Testis (tissue), 3 donors: ENCODE data around the gene N4BP2L1. TPM values are rescaled to one million over a fixed set of nuclear protein-coding genes. Genes with fewer than 3 reads are reported as not detected.
"Not testable (repeated sequence)": the region's sequence is repeated elsewhere in the genome, so short reads cannot be mapped to it uniquely, and the experiment has no call there.

ENCODE experiments used
- DNase-seq: peaks from one replicate; pipeline ENCODE4 v3.0.0-alpha.2; 2019
- H3K27ac ChIP-seq, 2 donors: fragments of 200-600 bp; sonication (generic); one replicate each; pipeline ENCODE4 v1.5.1; 2019
- H3K27me3 ChIP-seq: fragments of 200-600 bp; sonication (generic); one replicate; pipeline ENCODE4 v1.5.1; 2019
- H3K36me3 ChIP-seq: fragments of 200-600 bp; sonication (generic); one replicate; pipeline ENCODE4 v1.5.1; 2017; ENCODE audit warnings: low read depth; ENCODE audit errors: missing control alignments
- H3K4me1 ChIP-seq: fragments of 200-600 bp; sonication (generic); one replicate; pipeline ENCODE4 v1.5.1; 2019
- H3K4me3 ChIP-seq, 2 donors: fragments of 200-600 bp; sonication (generic); one replicate each; pipeline ENCODE4 v1.5.1; 2017 to 2019
- H3K9me3 ChIP-seq: fragments of 200-600 bp; sonication (generic); one replicate; pipeline ENCODE4 v1.5.1; 2017
- POLR2A ChIP-seq: fragments of 450-650 bp; IDR thresholded peaks from one replicate; pipeline ENCODE4 v1.6.1; 2017; ENCODE audit warnings: antibody characterized with exemption, mild to moderate bottlenecking, moderate library complexity
- WGBS, 2 donors: methylation state at CpG; one replicate each; pipeline ENCODE4 v1.1.5; 2018; 5-methylcytosine and 5-hydroxymethylcytosine counted together
- intact Hi-C: fragments of 100-400 bp; cut with DNase I; formaldehyde crosslinking; loops from one replicate; pipeline ENCODE4 v1.15.1; 2023; ENCODE audit warnings: low total_unique reads
- polyA plus RNA-seq: library from polyadenylated mRNA; stranded (reverse); fragments of 350-450 nt; fragmentation: Illumina TruSeq; extraction: RNeasy Lipid Tissue Mini Kit (QIAGEN cat#74804); gene quantifications from one replicate; pipeline ENCODE4 v1.2.3, GENCODE V29; 2014; ENCODE audit warnings: low read depth, low replicate concordance; ENCODE audit not compliant: insufficient read depth
- total RNA-seq, 2 donors: library from RNA; depleted of rRNA; stranded (reverse); fragments of >200 nt; gene quantifications; one replicate each; pipeline ENCODE4 v1.2.3, GENCODE V29; 2016
- TF ChIP-seq, protein P1 (sequence below), 3 experiments: fragments of 450-650 bp in 2 of 3; fragments of 200-600 bp in 1 of 3; sonication (generic) in 1 of 3; IDR thresholded peaks; one replicate each; pipeline ENCODE4 v1.5.1; 2016 to 2019; ENCODE audit warnings: antibody characterized with exemption in 3 of 3, mild to moderate bottlenecking in 2 of 3, moderate library complexity in 1 of 3

The N4BP2L1 gene
- total and polyA plus RNA-seq, 3 donors from 2014 or later: 8.3 to 13.6 (median 12.8) TPM

- no peaks in the 10 kb centered on the region for H3K4me1 ChIP-seq
- TF ChIP-seq, protein P1, sequence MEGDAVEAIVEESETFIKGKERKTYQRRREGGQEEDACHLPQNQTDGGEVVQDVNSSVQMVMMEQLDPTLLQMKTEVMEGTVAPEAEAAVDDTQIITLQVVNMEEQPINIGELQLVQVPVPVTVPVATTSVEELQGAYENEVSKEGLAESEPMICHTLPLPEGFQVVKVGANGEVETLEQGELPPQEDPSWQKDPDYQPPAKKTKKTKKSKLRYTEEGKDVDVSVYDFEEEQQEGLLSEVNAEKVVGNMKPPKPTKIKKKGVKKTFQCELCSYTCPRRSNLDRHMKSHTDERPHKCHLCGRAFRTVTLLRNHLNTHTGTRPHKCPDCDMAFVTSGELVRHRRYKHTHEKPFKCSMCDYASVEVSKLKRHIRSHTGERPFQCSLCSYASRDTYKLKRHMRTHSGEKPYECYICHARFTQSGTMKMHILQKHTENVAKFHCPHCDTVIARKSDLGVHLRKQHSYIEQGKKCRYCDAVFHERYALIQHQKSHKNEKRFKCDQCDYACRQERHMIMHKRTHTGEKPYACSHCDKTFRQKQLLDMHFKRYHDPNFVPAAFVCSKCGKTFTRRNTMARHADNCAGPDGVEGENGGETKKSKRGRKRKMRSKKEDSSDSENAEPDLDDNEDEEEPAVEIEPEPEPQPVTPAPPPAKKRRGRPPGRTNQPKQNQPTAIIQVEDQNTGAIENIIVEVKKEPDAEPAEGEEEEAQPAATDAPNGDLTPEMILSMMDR (IDR thresholded peaks at IDR 0.05): peak; percentile 27 to 38 (median 36)
- no peak for TF ChIP-seq POLR2A
- no peaks in the 10 kb centered on the region for H3K9me3 ChIP-seq
- intact Hi-C loops: loop anchor here (10.0 kb wide), 1 partner anchor 153 kb away; the partner anchor contains the start of gene N4BP2L2
- H3K27ac ChIP-seq: no peak overlapping the region
- WGBS, 2 donors: 76 to 78% methylated on average over 3 of the region's 3 CpGs
- H3K27me3 ChIP-seq: no peaks in the 10 kb centered on the region
- H3K4me3 ChIP-seq: no peak overlapping the region
- no peaks in the 10 kb centered on the region for H3K36me3 ChIP-seq
- peak; percentile 58 for DNase-seq
Observed at GRCh38 chr13:32381539-32381938, 46.4 kb downstream of the N4BP2L1 start.

- Histone ChIP-seq H3K4me3 (no peak overlapping the region), H3K4me1 (no peaks in the 10 kb centered on the region), H3K9me3 (no peaks in the 10 kb centered on the region), H3K27ac (no peak overlapping the region), H3K27me3 (no peaks in the 10 kb centered on the region), H3K36me3 (no peaks in the 10 kb centered on the region)
- no peak for DNase-seq
- WGBS, 2 donors: 92 to 96% methylated on average over 1 of the region's 1 CpG
- TF ChIP-seq, protein P1 (IDR thresholded peaks at IDR 0.05): no peak
- TF ChIP-seq POLR2A: no peak
- intact Hi-C loops: no loop called here
Observed at GRCh38 chr13:32378012-32378411, 49.9 kb downstream of the N4BP2L1 start.

- 87 to 91% methylated on average over 13 of the region's 13 CpGs for WGBS, 2 donors
- intact Hi-C loops: no loop called here
- H3K27ac ChIP-seq: no peak overlapping the region
- no peaks in the 10 kb centered on the region for H3K27me3 ChIP-seq
- DNase-seq: no peak
- H3K4me1 ChIP-seq: no peaks in the 10 kb centered on the region
- no peaks in the 10 kb centered on the region for H3K36me3 ChIP-seq
- H3K9me3 ChIP-seq: no peaks in the 10 kb centered on the region
- H3K4me3 ChIP-seq: no peak overlapping the region
- TF ChIP-seq, protein P1 (IDR thresholded peaks at IDR 0.05): no peak
- TF ChIP-seq POLR2A: no peak
Observed at GRCh38 chr13:32376642-32377415, 51.1 kb downstream of the N4BP2L1 start.

DNA sequence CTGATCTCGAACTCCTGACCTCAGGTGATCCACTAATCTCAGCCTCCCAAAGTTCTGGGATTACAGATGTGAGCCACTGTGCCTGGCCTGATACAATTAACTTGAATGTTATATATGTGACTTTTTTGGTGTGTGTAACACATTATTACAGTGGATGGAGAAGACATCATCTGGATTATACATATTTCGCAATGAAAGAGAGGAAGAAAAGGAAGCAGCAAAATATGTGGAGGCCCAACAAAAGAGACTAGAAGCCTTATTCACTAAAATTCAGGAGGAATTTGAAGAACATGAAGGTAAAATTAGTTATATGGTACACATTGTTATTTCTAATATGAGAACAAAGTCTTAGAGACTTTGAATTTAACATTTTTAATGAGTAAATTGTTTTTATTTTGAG, 57.1 kb downstream of the N4BP2L1 start:
- no peak for DNase-seq
- Histone ChIP-seq H3K36me3 (no peaks in the 10 kb centered on the region), H3K9me3 (no peaks in the 10 kb centered on the region), H3K4me3 (no peak overlapping the region), H3K4me1 (no peaks in the 10 kb centered on the region), H3K27ac (no peak overlapping the region), H3K27me3 (no peaks in the 10 kb centered on the region)
- intact Hi-C loops: no loop called here
- 95 to 98% methylated on average over 2 of the region's 2 CpGs for WGBS, 2 donors
- TF ChIP-seq, protein P1 (IDR thresholded peaks at IDR 0.05): no peak
- no peak for TF ChIP-seq POLR2A

- TF ChIP-seq, protein P1 (IDR thresholded peaks at IDR 0.05): no peak
- no peak for TF ChIP-seq POLR2A
- H3K27ac ChIP-seq: no peak overlapping the region
- H3K27me3 ChIP-seq: no peaks in the 10 kb centered on the region
- 91 to 96% methylated on average over 2 of the region's 2 CpGs for WGBS, 2 donors
- no peaks in the 10 kb centered on the region for H3K9me3 ChIP-seq
- no peaks in the 10 kb centered on the region for H3K36me3 ChIP-seq
- no peak overlapping the region for H3K4me3 ChIP-seq
- no peak for DNase-seq
- intact Hi-C loops: no loop called here
- no peaks in the 10 kb centered on the region for H3K4me1 ChIP-seq
Observed at GRCh38 chr13:32362574-32362973, 65.4 kb downstream of the N4BP2L1 start.

DNA sequence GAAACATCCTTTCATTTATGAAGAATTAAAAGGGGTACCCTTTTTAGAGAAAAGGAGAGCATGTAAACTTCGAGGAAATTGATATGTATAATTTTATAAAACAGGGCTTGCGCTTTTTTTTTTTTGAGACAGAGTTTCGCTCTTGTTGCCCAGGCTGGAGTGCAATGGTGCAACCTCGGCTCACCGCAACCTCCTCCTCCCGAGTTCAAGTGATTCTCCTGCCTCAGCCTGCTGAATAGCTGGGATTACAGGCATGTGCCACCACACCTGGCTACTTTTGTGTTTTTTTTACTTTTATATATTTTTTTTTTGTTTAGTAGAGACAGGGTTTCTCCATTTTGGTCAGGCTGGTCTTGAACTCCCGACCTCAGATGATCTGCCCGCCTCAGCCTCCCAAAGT, 72.0 kb downstream of the N4BP2L1 start:
- DNase-seq, H3K36me3 ChIP-seq, intact Hi-C loops, H3K27ac ChIP-seq, H3K9me3 ChIP-seq, H3K27me3 ChIP-seq, H3K4me1 ChIP-seq, H3K4me3 ChIP-seq: not testable (repeated sequence)
- 96 to 98% methylated on average over 8 of the region's 8 CpGs for WGBS, 2 donors
